D341Med (cell line): ENCODE data around the gene HIVEP1.
A peak's percentile ranks its signal among the peaks of the same experiment; 100 is the strongest.

Experiments used
- DNase-seq: peaks from one replicate; pipeline ENCODE4 v3.0.0; 2012; ENCODE audit warnings: low spot score

Gene HIVEP1

DNA sequence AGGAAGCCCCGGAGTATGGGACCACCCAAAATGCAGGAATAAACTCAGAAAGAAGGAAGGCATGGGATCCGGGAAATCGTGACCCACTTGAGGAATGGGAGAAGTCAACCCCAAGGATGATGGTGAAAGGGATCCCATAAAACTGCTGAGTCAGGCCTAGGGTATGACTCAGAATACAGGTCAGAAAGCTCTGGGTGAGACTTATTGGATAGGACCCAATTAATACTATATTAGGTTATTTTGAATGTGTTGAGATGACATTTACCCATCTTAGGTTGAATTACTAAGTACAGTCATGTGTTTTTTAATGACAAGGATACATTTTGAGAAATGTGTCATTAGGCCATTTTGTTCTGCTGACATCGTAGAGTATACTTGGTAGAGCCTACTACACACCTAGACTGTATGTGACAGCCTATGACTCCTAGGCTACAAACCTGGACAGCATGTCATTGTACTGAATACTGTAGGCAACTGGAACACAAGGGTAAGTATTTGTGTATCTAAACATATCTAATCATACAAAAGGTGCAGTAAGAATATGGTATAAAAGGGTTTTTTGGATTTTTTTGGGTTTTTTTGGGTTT is 17.1 kb upstream of the HIVEP1 start:
- no peak for DNase-seq

DNA sequence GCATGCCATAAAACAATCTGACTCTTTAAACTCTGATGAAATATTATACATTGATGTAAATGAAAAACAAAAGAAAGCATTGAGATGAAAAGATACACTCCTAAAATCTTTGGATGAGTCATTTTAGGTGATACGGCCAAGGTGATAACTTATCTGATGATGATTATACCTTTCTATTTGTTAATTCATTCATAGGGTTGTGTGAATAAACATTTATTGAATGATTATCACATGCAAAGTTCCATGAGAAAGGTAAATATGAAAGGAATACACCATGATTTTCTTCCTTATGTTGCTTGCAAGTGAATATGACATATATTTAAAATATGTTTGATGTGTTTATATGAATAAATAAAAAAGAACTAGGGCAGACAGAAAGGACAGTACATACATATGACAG is 15.4 kb upstream of the HIVEP1 start:
- no peak for DNase-seq

DNA sequence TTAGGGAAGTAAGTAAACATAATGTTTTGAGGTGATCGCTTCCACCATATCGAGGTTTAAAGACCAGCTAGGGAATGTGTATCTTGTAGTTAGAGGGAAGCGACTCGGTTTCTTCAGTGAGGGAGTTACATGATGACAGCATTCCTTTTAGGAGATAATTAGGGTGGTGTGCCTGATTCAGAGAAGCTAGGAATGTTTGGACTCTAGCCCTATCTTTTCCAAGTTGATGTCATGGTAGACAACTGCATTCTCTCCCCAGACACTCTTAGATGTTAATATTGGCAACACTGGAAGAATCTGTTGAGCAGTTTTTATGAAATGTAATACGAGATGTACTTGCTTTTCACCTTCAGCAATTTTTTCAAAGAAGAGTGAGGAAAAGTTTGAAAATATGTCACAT is 12.9 kb upstream of the HIVEP1 start:
- no peak for DNase-seq

DNA sequence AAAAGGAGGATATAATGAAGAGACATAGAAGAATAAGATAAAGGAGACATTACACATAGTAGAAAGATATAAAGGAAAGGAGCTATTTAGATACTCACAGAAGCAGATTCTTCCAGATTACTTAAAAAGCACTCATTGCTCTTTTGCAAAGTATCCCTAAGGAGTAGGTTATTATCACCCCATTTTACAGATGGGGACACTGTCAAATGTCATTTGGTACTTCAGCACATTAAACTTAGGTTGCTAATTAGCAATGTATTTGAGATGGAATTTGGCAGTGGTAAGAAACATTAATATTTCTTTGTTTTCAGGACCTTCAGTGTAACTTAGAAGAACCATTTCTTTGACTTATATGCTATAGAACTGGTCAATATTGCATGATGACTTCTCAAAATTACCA is 11.9 kb upstream of the HIVEP1 start:
- DNase-seq, result no peak

DNA sequence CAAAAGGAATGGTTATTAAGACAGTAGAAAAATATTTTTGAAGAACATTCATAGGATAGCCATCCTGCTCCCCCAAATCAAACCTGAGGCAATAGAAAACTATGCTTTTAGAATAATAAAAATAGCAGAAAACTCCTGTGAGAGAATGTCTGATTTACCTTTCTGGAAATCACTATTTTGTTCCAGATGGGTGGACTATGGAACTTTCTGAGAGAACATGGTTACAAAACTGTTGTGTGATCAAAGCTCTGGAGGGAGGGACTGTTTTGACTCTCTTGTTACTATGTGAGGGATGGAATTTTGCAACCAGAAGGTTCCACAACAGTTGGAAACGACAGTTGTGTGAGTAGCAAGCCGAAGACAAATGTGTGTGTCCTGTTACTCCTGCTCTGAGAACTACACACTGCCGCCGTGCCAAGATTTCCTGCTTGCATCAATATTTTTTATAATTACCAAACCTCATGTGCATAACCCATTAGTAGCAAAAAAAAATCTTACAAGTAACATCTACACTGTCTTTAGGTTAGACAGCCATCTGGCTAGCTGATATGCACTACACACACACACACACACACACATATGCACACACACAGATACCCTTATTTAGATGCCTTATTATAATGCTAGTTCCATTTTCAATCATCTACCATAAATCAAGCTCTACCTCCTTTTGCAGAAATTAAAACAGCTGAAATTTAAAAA is 11.0 kb upstream of the HIVEP1 start:
- DNase-seq, result no peak

DNA sequence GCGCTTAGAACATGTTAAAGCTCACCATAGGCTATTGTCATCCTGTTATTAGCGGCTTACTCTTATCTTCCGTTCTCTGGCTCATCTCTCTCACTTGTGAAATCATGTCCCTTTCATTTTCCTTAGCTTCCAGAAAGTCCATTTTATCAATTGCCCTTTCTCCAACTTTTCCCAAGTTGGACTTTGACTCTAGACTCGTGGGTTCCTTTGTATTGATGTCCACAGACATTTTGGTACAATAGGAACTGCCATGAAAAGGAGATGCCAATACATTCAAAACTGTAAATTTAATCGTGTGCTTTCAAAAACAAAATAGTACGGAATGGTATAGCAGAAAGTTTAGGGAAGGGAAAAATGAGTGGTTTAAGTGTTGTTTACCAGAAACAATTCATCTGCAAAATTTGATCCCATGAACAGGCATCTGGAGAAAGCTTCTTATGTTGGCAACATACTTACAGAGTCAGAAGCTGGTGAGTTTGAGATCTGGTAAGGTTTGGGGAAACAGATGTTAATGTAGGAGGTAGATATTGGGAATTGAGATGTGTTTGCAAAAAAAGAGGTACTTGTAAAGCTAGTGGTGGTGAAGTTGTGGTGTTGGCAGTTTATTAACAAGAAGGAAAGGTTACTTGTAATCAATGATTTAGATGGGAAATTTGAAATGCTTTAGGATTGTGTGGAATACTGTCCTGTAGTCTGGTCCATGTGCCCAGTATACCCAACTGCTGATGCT is 10.2 kb upstream of the HIVEP1 start:
- DNase-seq, result no peak

DNA sequence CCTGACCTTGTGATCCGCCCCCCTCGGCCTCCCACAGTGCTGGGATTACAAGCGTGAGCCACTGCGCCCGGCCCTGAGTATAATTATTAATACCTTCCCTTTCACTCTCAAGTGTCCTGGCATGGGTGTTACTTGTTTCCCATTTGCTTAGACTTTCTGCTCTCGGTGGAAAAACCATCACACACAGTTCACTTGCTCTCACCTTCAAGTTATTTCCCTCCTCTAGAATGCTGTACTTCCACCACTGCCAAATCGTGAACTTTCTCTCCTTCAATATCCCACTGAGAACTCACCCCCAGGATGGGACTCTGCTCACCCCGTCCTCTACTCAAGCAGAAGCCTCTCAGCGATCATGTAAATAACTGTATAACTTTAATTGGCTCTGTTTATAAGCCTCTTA is 4.6 kb upstream of the HIVEP1 start:
- no peak for DNase-seq

DNA sequence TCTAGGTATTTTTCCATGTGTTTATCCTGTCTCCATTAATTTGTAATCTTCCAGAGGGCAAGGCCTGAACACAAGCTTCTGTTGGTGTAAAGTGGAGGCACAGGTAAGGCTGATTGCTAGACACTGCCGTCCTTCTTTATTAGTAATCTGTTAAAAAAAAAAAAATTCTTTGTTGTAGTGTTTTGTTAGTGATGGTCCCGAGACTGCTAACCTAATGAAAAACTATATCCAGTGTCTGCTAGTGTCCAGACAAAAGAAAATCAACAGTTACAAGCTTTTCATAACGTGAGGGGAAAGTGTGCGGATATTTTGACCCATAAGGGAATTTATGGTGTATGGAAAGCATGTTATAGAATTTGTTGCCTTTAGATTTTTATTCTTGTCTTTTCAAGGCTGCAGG is 4.2 kb upstream of the HIVEP1 start:
- DNase-seq, result no peak

DNA sequence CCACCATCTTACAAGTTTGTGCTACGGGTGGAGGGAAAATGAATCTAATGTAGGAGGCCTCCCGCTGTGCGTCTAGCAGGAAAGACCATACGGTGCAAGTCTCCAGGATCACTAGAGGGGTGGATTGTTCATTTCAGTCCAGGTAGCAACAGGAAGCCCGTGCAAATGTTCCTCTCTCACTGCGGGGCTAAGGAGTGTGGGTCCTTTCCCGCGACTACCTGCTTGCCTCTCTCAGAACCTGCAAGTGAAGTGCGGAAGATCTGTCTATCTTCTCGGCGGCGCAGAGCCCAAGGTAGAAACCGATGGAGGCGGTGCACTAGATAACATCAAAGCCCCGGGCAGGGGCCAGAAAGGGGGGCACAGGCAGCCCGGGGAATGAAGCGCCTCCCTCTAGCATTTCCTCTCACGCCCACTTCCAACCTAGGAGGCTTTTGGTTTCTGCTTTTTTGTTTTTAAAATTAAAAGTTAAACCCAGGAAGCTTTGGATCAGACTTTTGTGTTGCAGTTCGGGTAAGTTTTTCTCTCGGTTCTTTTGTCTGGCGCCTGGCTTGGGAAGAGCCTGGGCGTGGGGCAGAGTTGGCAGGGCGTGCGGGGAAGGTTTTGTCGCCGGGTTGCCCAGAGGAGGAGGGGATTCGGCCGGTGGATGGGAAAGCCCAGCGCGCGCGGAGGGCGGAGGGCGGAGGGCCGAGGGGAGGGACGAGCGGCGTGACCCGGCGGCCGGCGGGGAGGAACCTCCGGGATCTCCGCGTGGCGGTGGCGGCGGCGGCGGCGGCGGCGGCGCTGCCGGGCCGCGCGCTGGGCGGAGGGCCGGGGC is 3.5 kb upstream of the HIVEP1 start:
- peak; percentile 86 for DNase-seq

DNA sequence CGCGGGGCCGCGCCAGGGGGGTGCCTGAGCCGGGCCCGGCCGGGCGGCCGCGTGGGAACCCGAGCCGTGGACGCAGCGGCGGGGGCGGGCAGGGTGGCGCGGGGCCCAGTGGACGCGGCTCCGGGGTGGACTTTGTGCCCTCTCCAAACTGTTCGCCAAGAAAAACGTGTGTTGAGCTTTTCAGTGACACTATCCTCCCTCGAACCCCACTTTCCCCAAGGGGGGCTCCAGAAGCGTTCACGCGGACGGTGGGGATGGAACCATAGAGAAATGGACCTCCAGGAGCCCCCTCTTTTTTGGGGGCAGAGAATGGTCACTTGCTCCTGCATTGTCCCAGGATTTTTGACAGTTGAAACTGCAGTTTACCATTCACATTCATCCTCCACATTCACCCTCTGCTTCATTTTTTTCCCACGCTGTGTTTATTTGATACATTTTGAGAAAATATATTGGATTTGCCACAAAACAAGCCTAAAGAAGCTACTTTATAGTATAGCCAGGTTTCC is 2.9 kb upstream of the HIVEP1 start:
- no peak for DNase-seq

DNA sequence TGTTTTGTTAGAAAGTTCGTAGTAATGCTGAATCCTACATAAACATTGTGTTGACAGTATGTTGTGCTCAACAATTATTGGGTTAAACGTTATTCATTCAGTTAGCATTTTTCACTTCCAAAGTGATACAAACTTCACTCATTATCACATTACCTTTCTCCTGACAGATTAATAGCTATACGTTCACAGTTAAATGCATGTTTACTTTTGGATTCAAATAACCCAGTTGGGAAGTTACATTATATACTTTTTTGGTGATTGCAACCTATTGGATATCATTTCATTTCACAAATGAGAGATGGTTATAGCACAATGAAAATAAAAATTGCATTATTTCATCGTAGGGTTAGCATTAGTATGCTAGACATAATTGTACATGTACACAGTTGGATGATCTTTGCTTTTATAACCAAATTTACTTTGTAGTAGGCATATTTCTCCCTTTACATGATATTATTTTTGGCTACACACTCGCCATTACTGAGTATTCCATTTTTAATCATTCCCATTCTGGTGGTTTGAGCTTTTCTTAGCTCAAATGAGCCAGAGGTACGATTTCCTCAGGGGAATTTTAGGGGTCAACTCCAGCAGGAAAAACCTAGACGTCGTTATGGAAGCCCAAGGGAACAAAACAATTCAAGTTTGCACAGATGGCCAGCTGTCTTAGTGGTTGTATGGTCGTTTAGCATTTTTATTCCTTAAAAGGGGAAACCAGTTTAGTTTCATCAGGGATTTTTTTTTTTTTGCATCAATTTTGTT is 2.1 kb upstream of the HIVEP1 start:
- DNase-seq, result no peak

DNA sequence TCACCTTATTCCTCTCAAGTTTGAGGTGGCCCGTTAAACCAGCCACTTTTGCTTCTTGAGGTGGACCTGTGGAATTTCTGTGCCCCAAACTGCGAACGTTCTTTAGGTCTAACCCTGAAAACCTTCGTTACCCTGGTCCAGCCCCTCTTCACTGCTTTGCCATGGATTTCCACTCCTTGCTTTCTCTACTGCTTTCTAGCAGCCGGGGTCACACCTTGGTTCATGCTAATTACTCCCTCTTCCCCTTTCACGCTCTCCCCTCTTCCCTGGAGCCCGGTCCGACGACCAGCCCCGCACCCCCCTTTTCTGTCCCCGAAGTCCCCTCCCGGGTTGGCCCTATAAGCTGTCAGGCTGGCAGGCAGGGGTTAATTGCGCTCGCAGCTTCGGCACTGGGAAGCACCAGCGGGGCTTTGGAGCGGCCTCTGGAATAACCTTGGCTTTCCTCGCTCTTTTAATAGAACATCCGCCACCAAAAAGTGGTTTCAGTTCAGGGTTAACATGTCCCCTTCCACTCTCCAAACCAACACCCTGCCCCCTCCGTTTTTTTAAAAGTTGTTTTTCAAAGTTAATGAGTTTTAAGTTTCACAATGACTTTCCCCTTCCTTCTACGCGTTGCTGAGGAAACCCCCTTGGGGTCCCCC is 1.4 kb upstream of the HIVEP1 start:
- peak; percentile 61 for DNase-seq

DNA sequence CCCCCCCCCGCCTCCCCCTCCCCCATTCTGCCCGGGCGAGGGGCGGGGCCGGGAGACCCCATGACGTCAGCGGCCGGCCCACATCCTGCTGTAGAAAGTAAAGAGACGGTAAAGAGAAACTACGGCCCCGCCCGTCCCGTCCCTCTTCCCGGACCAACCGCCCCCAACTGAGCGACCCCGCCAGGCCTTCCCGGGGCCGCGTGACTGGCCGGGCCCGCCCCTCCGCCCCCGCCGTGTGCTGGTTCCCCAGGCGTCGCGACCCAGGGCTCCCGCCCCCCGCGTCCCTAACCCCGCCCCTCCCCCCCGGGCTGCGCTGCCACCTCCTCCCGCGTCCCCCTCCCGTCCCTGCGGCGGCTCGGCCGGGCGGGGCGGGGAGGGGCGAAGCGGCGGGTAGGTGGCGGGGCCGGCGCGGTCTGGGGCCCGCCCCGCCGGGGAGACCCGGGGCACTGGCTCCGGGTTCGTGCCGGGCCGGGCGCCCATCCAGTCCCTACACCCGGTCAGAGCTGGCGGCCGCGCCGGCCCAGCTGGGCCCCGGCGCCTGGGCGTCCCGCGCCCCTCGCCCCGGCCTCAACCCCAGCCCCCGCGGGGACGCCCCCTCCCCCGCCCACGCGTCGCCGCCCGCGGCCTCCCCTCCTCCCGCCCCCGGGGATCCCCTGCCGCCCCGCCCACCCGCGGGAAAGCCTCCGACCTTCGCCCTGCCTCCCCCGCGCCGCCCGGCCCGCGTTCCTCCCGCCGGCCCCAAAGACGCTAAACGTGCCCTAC is 655 bp upstream of the HIVEP1 start:
- peak; percentile 93 for DNase-seq

DNA sequence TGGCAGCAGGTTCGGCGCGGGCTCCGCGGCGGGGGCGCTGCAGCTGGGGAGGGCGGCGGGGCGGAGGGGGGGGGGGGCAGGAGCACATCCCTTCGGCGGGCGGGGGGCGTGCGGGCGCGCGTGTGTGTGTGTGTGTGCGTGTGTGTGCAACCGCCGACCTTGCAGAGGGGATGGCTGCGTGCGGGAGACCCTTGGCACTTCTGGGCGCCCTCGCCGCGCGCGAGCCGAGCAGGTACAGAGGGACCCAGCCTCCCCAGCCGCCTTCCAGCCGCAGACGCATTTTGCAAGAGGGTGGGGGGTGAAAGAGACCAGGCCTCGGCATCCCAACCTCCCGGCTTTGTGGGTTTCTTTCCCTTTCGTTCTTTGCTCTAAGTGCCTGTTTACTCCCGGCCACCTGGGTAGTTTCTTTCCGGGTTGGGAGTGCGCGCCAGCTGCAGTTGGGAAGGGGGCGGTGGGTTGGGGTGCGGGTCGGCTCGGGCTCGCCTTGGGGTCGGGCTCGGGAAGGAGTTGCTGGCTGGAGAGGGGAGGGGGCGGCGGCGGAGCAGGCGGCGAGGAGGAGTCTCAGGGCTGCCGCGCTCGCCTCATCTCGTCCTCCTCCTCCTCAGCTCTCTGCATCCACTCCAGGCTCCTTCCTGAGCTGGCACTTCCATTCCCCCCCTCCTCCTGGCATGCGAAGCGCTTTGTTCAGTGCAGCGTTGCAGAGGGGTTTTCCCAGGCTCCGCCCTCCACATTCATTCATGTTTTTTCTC is 620 bp downstream of the HIVEP1 start:
- peak; percentile 68 for DNase-seq

DNA sequence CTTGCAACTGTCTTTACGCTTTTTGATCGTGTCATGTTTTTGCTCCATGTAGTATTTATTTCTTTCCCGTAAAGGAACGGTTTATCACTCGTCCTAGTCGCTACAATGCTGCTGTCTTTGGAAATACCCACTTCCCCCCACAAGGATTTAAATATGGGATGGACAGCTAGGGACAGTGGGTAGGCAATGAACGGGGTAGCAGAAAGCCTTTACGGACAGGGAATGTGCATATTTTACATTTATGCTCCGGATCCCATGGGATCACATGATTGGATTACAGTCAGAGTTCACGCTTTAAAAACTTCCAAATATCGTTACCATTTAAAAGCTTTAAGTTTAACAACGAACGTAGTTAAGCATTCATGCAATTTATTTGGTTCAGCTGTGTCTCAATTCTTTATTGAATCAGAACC is 1.2 kb downstream of the HIVEP1 start:
- DNase-seq, result no peak

DNA sequence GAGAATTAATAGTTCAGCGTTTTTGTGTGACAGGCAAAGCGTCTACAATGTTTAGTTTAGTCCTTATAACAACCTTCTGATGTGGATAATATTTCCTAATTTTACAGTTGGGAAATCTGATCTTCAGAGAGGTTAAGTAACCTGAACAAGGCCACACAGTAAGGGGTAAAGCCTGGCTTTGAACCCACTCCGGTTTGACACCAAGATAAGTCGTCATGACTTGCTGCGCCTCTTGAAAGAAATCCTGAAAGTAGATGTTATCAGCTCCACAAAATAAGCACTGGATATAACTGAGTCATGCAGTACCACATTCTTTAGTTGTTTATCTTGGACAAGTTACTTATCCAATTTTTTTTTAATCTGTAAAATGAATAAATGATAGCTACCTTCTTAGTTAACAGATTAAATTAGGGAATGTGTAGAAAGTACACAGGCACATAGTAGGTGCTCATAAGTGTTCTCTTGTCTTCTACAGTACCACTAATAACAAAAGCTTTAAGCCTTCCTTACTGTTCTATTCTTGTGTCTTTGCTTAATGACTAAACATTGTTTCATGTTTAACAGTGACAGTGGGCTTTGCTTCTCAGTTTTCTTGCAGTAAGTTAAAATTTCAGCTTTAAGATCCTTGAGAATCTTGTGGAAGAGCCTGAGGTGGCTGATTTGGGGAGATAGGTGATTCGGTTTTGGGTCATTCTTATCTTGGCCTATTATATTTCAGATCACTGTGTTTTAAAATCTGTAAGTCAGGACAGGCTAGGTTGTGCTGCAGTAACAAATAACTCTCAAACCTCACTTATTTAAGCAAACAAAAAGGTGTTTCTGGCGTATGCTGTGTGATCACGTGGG is 2.1 kb downstream of the HIVEP1 start:
- no peak for DNase-seq

DNA sequence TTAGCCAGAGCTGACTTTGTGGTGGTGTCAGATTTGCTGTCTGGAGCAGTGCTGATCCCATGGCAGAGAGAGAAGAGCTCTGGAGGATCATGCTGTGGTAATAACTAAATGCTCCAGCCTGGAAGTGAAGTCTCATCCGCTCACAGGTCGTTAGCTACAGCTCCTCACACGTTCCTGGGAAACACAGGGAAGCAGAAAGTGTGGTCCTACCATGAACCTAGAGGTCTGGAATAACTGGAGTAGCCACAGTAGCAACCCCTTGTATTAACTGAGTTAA is 2.7 kb downstream of the HIVEP1 start:
- no peak for DNase-seq

DNA sequence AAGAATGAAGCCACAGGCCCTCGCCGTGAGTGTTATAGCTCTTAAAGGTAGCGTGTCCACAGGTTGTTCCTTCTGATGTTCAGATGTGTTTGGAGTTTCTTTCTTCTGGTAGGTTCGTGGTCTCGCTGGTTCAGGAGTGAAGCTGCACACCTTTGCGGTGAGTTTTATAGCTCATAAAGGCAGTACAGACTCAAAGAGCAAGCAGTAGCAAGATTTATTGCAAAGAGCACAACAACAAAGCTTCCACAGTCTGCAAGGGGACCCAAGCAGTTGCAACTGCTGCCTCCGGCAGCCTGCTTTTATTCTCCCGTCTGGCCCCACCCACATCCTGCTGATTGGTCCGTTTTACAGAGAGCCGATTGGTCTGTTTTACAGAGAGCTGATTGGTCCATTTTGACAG is 5.2 kb downstream of the HIVEP1 start:
- no peak for DNase-seq

DNA sequence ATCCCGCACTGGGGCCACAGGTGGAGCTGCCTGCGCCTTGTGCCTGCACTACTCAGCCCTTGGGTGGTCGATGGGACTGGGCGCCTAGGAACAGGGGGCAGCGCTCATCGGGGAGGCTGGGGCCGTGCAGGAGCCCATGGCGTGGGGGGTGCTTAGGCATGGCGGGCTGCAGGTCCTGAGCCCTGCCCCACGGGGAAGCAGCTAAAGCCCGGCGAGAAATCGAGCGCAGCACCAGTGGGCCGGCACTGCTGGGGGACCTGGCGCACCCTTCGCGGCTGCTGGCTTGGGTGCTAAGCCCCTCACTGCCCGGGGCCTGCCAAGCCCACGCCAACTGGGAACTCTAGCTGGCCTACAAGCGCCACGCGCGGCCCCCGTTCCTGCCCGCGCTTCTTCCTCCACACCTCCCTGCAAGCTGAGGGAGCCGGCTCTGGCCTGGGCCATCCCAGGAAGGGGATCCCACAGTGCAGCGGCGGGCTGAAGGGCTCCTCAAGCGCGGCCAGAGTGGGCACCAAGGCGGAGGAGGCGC is 5.8 kb downstream of the HIVEP1 start:
- DNase-seq, result no peak
